Fibroblast of lung (primary cell): ENCODE measurements around the gene RAB36. TPM values are rescaled to one million over a fixed set of nuclear protein-coding genes. Genes with fewer than 3 reads are reported as not detected.

Experiments used
- DNase-seq, 2 donors: peaks; one replicate each; pipeline versions ENCODE4 v3.0.0 to v3.0.0-alpha.2; 2010; ENCODE audit warnings: low read depth in 2 of 2
- H2AFZ ChIP-seq: 2 replicates; pipeline ENCODE4 v1.5.1; 2012; ENCODE audit warnings: low read length, control low read depth, inconsistent platforms
- H3K27ac ChIP-seq: 2 replicates; pipeline ENCODE4 v1.5.1; 2011; ENCODE audit warnings: low read length, control low read depth; ENCODE audit not compliant: insufficient read depth
- H3K27me3 ChIP-seq: 2 replicates; pipeline ENCODE4 v1.5.1; 2011; ENCODE audit warnings: mild to moderate bottlenecking, low read length; ENCODE audit not compliant: control insufficient read depth, insufficient read depth
- H3K36me3 ChIP-seq: 2 replicates; pipeline ENCODE4 v1.5.1; 2011; ENCODE audit warnings: low read length; ENCODE audit not compliant: control insufficient read depth, insufficient read depth
- H3K4me1 ChIP-seq: 2 replicates; pipeline ENCODE4 v1.5.1; 2011; ENCODE audit warnings: low read length; ENCODE audit not compliant: control insufficient read depth, insufficient read depth; ENCODE audit errors: extremely low read depth
- H3K4me2 ChIP-seq: 2 replicates; pipeline ENCODE4 v1.5.1; 2011; ENCODE audit warnings: low read length, control low read depth; ENCODE audit not compliant: insufficient read depth; ENCODE audit errors: extremely low read depth
- H3K4me3 ChIP-seq, 4 experiments: fragments of 200-600 bp in 1 of 4; sonication (generic) in 1 of 4; replicated peaks in 1 of 4; 2 replicates each; pipeline ENCODE4 v1.5.1; 2011 to 2016; ENCODE audit warnings: low read length in 4 of 4, low read depth in 3 of 4, mild to moderate bottlenecking in 3 of 4, control low read depth in 2 of 4, inconsistent platforms in 1 of 4, mixed read lengths in 1 of 4; ENCODE audit not compliant: insufficient read depth in 1 of 4; ENCODE audit errors: control extremely low read depth in 1 of 4
- H3K79me2 ChIP-seq: 2 replicates; pipeline ENCODE4 v1.5.1; 2012; ENCODE audit warnings: mild to moderate bottlenecking, low read length, inconsistent platforms; ENCODE audit not compliant: control insufficient read depth, insufficient read depth
- H3K9ac ChIP-seq: 2 replicates; pipeline ENCODE4 v1.5.1; 2011; ENCODE audit warnings: mild to moderate bottlenecking, low read length, control low read depth; ENCODE audit not compliant: insufficient read depth
- H3K9me3 ChIP-seq: 2 replicates; pipeline ENCODE4 v1.5.1; 2012; ENCODE audit warnings: low read depth, low read length; ENCODE audit not compliant: control insufficient read depth, insufficient read depth
- H4K20me1 ChIP-seq: 2 replicates; pipeline ENCODE4 v1.5.1; 2011; ENCODE audit warnings: low read length; ENCODE audit not compliant: control insufficient read depth, insufficient read depth; ENCODE audit errors: extremely low read depth
- EZH2 ChIP-seq: IDR thresholded peaks from 2 replicates; pipeline ENCODE4 v1.5.1; 2012; ENCODE audit warnings: low read length, control low read depth, mild to moderate bottlenecking; ENCODE audit errors: missing control alignments
- polyA plus RNA-seq, 2 donors: library from polyadenylated mRNA; depleted of rRNA in 1 of 2; stranded (reverse) in 1 of 2; unstranded in 1 of 2; fragments of >200 nt; gene quantifications; 2 replicates each; pipeline ENCODE4 v1.2.1, GENCODE V29; 2011 to 2012; ENCODE audit warnings: missing spikeins in 1 of 2
- total RNA-seq: library from RNA; depleted of rRNA; stranded (reverse); fragments of >200 nt; gene quantifications from 2 replicates; pipeline ENCODE4 v1.2.1, GENCODE V29; 2014
- TF ChIP-seq, protein P1 (sequence below), 2 donors: IDR thresholded peaks in 1 of 2; conservative IDR thresholded peaks in 1 of 2; 1 replicate in 1 of 2; 2 replicates in 1 of 2; pipeline ENCODE4 v1.5.1; 2011 to 2012; ENCODE audit warnings: low read length in 2 of 2, control low read depth in 1 of 2, inconsistent platforms in 1 of 2, low read depth in 1 of 2, mild to moderate bottlenecking in 1 of 2

RAB36 gene
- total and polyA plus RNA-seq, 2 donors (not counting 1 experiment from before 2014, with no cell fraction given): 2.5 to 3.7 TPM

DNA sequence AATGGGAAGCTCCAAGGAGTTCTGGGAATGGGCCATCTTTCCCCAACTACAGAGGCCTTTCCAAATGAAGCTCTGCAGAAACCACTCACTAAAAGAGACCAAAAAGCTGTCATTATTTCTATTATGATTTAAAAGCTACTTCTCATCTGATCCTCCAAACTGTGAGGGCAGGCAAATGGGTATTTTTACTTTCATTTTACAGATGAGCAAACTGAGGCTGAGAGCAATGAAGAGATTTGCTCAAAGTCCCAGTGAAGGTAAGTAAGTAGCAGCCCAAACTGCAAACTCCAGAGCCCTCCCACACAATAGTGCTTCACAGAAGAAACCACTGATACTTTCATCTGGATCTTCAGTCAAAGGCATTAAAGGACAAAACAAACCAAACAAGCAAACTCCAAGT lies 4.9 kb upstream of the RAB36 start:
- H3K79me2 ChIP-seq: no peaks in the 10 kb centered on the region
- H3K27ac ChIP-seq: no peak overlapping the region
- H2AFZ ChIP-seq: no peak overlapping the region
- no peak overlapping the region for H3K9ac ChIP-seq
- H3K4me2 ChIP-seq: no peak overlapping the region
- H3K9me3 ChIP-seq: no peaks in the 10 kb centered on the region
- no peak for TF ChIP-seq EZH2
- TF ChIP-seq, protein P1, sequence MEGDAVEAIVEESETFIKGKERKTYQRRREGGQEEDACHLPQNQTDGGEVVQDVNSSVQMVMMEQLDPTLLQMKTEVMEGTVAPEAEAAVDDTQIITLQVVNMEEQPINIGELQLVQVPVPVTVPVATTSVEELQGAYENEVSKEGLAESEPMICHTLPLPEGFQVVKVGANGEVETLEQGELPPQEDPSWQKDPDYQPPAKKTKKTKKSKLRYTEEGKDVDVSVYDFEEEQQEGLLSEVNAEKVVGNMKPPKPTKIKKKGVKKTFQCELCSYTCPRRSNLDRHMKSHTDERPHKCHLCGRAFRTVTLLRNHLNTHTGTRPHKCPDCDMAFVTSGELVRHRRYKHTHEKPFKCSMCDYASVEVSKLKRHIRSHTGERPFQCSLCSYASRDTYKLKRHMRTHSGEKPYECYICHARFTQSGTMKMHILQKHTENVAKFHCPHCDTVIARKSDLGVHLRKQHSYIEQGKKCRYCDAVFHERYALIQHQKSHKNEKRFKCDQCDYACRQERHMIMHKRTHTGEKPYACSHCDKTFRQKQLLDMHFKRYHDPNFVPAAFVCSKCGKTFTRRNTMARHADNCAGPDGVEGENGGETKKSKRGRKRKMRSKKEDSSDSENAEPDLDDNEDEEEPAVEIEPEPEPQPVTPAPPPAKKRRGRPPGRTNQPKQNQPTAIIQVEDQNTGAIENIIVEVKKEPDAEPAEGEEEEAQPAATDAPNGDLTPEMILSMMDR (conservative IDR thresholded peaks at IDR 0.05 in 1 of 2, IDR thresholded peaks at IDR 0.05 in 1 of 2; ENCODE audit: low read depth in 1 of 2, low read length in 2 of 2): no peak
- no peaks in the 10 kb centered on the region for H3K27me3 ChIP-seq
- H3K36me3 ChIP-seq: no peaks in the 10 kb centered on the region
- no peaks in the 10 kb centered on the region for H4K20me1 ChIP-seq
- no peaks in the 10 kb centered on the region for H3K4me1 ChIP-seq
- no peak for DNase-seq
- H3K4me3 ChIP-seq: no peak overlapping the region

DNA sequence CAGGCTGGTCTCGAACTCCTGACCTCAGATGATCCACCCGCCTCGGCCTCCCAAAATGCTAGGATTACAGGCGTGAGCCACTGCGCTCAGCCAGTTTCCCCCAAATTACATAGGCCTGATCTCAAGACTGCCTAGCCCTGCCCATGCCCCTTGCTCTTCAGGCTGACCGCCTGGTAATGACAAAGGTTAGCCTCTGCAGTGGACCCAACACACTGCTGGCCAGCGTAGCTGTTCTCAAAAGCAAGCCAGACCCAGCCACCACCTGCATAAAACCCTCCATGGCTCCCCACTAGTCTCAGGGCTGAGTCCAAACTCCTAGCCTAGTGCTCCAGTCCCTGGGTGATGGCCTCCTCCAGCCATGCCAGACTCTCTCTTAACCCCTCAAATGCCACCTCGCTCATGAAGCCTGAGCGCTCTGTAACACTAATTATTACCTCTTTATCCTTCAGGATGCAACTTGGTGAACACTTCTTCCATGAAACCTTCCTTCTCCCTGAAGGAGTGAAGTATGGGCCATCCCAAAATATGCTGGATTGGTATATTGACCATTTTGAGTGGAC lies 2.7 kb upstream of the RAB36 start:
- Histone ChIP-seq H3K4me1 (peaks cover 4% of the 10 kb centered on the region), H3K36me3 (no peaks in the 10 kb centered on the region), H4K20me1 (no peaks in the 10 kb centered on the region), H3K9ac (no peak overlapping the region), H3K4me2 (no peak overlapping the region), H3K79me2 (no peaks in the 10 kb centered on the region), H3K9me3 (no peaks in the 10 kb centered on the region), H3K27me3 (no peaks in the 10 kb centered on the region), H3K4me3 (no peak overlapping the region), H2AFZ (no peak overlapping the region), H3K27ac (peak overlapping the region; percentile 69)
- TF ChIP-seq, protein P1 (conservative IDR thresholded peaks at IDR 0.05 in 1 of 2, IDR thresholded peaks at IDR 0.05 in 1 of 2; ENCODE audit: low read depth in 1 of 2, low read length in 2 of 2): no peak
- no peak for TF ChIP-seq EZH2
- no peak for DNase-seq

DNA sequence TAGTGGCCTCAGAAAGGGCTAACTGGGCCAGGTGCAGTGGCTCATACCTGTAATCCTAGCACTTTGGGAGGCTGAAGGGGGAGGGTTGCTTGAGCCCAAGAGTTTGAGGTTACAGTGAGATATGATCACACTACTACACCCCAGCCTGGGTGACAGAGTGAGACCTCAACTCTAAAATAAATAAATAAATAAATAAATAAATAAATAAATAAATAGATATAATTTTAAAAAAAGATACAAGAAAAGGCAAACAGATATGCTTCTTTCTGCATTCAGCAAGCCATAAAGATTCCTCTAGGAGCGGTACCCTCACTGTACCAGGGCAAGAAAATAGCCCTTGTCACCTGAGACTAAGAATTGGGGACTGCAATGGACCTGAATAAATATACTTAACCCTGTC lies 2.2 kb upstream of the RAB36 start:
- Histone ChIP-seq H3K79me2 (no peaks in the 10 kb centered on the region), H3K9ac (no peak overlapping the region), H3K4me2 (no peak overlapping the region), H3K4me3 (no peak overlapping the region), H3K27me3 (no peaks in the 10 kb centered on the region), H3K27ac (no peak overlapping the region), H2AFZ (no peak overlapping the region), H3K4me1 (peaks cover 4% of the 10 kb centered on the region), H3K9me3 (no peaks in the 10 kb centered on the region), H3K36me3 (no peaks in the 10 kb centered on the region), H4K20me1 (no peaks in the 10 kb centered on the region)
- TF ChIP-seq, protein P1 (conservative IDR thresholded peaks at IDR 0.05 in 1 of 2, IDR thresholded peaks at IDR 0.05 in 1 of 2; ENCODE audit: low read depth in 1 of 2, low read length in 2 of 2): no peak
- no peak for TF ChIP-seq EZH2
- no peak for DNase-seq
